GDM1 (cell line): ENCODE measurements around the gene PDRG1.
"Not testable (repeated sequence)": the region's sequence is repeated elsewhere in the genome, so short reads cannot be mapped to it uniquely, and the experiment has no call there.

Experiments
- DNase-seq: peaks from one replicate; lab custom pipeline; 2025; lab: John Stamatoyannopoulos, UW

The PDRG1 gene

DNA sequence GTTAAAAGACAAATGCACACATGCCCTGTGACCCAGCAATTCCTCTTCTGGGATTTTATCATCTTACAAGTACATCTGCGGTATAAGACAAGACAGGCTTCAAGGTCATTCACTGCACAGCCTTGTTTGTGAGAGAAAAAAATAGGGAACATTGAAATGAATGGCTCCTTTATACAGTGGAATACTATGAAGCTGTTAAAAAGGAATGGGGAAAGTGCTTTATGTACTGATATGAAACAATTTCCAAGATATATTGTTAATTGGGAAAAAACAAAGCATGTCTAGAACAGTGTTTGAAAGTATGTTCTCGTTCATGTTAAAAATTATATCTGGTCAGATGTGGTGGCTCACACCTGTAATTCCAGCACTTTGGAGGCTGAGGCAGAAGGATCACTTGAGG is 25.4 kb downstream of the PDRG1 start:
- no peak for DNase-seq

DNA sequence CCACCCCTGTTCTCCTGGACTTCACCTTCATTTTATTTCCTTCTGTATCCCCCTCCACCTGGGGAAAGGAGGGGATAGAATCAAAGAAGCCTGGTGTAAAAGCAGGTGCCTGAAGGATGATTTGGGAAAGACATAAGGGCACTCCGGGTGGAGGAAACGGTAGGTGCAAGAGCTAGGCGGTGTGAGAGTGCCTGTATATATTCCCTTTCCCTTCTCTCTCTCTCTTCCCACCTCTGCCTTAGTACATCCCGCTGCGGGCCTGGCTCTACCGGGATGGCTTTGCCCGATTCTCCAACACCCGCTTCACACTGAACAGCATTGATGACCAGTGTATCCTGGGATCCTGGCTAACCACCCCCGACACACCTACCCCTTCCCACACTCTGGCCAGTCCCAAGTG is 26.2 kb downstream of the PDRG1 start:
- DNase-seq = no peak

DNA sequence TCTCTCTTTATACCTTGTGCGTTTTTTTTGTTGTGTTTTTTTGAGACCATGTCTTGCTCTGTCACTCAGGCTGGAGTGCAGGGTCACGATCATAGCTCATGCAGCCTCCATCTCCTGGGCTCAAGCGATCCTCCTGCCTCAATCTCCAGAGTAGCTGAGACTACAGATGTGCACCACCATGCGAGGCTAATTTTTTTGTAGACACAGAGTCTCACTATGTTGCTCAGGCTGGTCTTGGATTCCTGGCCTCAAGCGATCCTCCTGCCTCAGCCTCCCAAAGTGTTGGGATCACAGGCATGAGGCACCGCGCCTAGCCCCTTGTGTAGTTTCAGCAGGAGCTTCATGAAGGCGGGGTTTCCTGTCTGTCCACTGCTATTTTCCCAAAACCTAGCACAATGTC is 27.3 kb downstream of the PDRG1 start:
- no peak for DNase-seq

- DNase-seq = no peak
Measured at GRCh38 chr20:31923388-31924331, 28.2 kb downstream of the PDRG1 start.

- DNase-seq = no peak
Measured at GRCh38 chr20:31922588-31922987, 29.3 kb downstream of the PDRG1 start.

- DNase-seq = no peak
Measured at GRCh38 chr20:31922181-31922580, 29.7 kb downstream of the PDRG1 start.

GRCh38 chr20:31921480-31921879 is 30.4 kb downstream of the PDRG1 start:
- not testable (repeated sequence) for DNase-seq

- DNase-seq = no peak
Measured at GRCh38 chr20:31920275-31920855, 31.5 kb downstream of the PDRG1 start.

GRCh38 chr20:31919410-31920155 is 32.3 kb downstream of the PDRG1 start:
- DNase-seq = no peak

DNA sequence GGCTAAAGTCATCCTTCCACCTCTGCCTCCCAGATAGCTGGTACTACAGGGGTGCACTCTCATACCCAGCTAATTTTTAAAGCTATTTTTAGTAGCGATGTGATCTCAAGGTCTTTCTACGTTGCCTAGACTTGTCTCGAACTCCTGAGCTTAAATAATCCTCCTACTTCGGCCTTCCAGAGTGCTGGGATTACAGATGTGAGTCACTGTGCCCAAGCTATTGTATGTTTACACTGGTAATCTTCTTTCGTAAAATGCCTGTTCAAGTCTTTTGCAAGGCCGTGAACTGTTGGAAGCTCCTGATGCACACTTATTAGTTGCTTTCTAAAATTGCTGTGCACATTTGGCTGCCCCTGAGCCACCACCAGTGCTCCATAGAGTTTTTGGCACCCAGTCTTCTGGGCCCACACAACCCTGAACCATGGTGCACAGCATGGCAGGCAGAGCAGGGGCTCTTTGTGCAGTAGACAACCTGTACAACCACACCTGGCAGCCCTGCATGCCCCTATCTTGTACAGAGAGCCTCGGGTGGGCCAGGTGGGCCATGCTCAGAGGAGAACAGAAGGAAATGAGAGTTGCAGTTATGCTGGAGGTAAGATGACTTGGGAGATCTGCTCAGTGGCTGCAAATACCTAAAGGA is 33.3 kb downstream of the PDRG1 start:
- no peak for DNase-seq

- not testable (repeated sequence) for DNase-seq
Measured at GRCh38 chr20:31917962-31918412, 33.9 kb downstream of the PDRG1 start.

DNA sequence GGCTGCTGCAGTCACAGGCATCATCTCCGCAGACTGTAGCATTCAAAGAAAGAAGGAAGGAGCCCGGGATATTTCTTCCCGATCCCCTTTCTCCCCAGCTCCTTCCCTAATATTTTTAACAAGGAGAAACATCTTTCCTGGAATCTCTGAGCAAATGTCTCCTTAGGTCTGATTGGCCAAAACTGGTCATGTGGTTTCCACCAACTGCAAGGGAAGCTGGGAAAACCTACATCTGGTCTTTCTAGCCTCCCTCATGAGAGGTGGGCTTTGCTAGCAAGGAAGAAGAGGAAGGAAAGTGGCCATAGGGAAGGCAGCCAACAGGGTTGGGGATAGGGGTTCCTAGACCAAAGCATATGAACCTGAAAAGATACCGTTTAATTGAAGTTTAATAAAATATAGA is 35.1 kb downstream of the PDRG1 start:
- no peak for DNase-seq

- no peak for DNase-seq
Measured at GRCh38 chr20:31915491-31916280, 36.2 kb downstream of the PDRG1 start.

DNA sequence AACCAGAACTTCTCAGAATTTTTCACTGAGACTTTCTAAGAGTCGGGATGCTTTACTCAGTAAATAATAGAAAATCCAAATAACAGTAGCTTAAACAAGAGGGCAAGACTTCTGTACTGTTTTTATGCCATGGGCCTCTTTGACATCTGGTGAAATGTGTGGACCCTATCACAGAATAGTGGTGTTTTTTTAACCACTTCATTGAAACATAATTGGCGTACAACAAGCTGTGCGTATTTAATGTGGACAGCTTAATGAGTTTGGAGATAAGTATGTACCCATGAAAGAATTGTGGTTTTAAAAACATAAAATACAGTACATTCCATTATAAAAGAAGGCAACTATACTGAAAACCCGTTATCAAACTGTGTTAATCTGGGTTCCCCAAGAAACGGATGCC is 37.7 kb downstream of the PDRG1 start:
- no peak for DNase-seq

DNA sequence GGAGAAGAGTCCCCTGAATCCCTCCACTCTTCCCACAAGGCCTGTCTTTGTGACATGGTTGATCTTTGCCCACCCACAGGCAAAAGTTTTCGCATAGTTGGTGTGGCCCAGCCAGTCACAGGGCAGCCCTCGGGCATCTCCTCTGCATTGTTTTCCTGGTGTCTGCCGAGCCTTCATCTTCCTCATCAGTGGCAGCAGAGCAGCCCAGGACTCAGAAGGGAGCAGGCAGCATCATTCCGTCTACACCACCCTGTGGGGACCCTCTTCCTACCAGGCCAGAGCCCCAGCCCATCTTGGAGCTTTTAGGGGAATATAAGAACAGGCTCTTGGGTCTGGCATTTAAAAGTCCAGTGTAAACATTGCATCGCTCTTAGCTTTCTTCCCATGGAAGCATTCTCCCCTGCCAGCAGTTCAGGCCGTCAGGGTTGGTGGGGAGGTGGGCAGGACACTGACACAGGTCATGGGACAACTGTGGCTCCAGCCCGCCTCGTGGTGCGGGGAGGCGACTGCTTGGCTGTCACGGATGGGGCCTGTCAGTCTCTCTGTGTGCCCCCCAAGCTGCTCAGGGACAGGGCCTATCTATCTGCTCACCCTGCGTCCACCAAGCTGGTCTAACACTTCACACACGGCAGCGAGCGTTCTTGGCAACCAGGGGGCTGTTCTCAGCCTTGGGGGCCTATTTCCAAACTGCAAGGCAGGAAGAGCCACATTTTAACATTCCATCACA is 38.3 kb downstream of the PDRG1 start:
- DNase-seq = no peak

DNA sequence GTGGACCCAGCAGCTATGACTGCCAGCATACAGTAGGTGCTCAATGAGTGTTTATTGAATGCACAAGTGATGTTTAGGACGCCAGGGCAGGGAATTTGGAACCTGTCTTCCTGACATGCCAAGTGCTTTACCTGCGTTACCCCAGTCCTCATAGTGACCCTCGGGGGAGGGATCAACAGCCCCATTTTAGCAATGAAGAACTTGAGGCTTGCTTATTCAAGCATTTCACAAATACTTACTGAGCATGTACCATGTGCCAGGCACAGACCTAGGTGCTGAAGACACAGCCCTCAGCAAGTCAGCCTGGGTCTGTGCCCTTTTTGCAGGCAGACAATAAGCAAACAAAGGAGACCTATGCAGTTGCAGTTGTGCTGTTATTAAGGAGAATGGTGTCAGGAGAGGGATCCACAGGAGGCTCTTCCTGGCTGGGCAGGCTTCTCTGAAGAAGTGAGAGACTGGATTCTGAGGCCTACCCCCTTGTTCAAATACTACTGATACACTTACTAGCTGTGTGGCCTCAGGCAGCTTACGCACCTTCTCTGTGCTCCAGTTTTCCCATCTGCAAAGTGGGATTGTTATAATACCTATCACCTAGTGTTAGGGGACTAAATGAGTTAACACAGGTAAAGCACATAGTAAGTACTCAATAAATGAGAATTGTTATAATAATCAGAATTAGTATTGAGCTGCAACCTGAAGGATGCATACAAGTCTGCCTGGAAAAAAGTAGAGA is 41.6 kb downstream of the PDRG1 start:
- DNase-seq = no peak

DNA sequence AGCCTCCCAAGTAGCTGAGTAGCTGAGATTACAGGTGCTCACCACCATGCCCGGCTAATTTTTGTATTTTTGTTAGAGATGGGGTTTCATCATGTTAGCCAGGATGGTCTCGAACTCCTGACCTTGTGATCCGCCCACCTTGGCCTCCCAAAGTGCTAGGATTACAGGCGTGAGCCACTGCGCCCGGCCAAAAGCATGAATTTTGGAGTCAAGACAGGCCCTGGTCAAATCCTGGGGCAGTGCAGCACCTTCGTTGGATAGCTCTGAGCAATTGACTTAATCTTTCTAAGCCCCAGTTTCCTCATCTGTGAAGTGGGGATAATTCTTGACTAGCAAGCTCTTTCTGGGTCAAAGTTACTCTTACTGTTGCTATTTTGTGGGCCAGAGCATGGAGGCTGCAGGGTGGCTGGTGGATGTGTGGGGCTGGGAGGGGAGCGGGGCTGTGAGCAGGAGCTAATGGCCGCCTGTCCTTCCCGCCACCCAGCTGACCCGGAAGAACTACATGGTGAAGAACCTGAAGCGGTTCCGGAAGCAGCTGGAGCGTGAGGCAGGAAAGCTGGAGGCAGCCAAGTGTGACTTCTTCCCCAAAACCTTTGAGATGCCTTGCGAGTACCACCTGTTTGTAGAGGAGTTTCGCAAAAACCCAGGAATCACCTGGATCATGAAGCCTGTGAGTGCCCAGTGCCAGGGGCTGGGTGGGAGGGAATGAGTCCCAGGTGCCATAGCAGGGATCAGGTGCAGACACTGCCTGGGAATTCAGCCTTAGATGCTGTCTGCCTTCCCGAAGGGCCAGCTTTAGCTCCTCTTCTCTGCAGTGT is 42.4 kb downstream of the PDRG1 start:
- no peak for DNase-seq

GRCh38 chr20:31908424-31908823 is 43.4 kb downstream of the PDRG1 start:
- no peak for DNase-seq

DNA sequence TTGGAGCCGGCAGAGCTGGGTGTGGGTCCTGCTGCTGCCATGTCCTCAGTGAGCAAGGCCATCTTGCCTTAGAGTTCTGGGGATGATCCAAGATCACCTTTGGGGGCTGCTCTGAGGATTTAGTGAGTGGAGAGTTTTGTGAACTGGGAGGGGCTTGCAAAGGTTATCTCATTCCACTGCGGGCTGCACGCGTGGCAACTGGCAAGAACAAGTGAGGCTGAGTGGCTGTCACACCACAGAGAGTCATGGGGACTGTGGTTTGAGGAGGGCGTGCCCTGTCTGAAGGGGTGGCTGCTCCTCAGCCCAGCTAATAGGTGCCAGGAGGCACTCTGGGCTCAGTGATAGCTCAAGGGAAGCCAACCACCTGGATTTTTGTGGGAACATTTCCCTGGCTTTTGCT is 43.8 kb downstream of the PDRG1 start:
- no peak for DNase-seq
